Raji (cell line): ENCODE data around the gene MPEG1.

Experiments
- POLR2A ChIP-seq: IDR thresholded peaks from 2 replicates; pipeline ENCODE4 v1.6.1; 2011; ENCODE audit warnings: low read depth, low read length, control low read depth; ENCODE audit not compliant: insufficient read depth

The MPEG1 gene

DNA sequence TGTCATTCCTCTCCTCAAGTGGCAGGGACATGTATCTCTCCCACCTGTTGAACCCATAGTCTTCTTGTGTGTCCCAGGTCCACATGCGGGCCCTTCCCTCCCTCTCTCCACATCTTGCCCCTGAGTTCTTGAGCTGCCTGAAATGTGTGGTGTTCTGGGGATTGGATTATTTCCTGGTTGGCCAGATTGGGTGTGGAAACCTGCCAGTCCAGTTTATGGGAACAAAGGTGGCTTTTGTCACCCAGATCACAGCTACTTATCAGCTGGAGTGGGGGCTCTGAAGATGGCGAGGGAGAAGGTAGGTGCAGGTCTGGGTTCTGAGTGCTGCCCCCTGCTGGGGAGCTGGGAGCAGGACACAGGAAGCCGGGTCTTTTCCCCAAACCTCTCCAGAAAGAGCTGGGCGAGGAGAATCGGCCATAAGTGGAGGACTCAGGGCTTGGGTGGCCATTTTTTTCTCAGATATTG, 26.6 kb downstream of the MPEG1 start:
- no peak for TF ChIP-seq POLR2A

DNA sequence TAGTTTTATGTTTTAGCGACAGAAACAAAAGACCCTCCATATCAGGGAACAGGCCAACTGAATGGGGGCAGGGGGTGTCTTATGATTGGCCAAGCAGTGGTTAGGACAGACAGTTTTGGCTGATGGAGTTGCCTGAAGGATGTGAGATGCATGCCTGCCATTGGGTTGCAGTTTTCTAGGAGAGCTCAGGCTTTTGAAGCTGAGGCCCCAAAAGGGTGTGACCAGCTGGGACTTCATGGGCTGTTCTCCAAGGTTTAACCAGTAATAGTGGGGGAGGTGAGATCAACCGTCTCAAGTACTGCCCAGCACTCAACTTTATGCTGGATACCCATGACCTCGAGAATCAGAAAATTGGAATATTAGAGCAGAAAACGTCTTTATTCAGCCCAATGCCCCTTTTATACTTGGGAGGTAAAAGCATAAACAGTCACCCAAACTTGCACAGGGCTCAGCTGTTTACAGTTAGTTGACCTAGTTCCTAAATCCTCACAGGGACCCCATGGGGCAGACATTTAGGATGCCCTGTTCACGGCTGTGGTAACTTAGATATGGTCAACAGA, 27.3 kb downstream of the MPEG1 start:
- TF ChIP-seq POLR2A = no peak

DNA sequence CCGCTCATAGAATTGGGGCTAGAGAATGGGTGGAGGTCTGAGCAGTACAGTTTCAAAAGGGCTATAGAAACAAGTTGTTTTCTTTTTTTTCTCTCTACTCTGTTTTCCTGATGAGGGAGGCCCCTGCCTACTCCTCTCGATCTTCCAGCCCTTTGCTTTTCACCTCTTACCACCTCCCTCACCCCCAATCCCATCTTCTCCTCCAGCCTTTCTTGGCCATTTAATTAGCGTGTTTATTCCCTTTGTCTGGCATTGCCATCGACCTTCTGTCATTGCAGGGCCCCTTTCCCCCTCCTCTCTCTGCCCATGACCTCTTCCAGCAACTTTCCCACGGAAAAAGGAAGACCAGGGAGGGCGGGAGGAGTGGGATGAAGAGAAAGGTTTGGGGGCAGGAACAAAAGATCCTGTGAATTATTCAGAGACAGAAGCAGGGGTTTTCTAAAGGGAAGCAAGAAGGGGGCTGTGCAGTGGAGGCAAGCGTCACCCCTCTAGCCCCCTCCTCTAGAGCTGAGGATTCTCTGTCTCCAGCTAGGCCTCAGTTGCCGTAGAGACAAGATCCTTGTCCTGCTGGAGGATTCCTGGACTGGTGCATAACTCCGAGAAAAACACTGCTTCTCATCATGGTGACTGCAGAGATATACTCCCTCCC, 27.9 kb downstream of the MPEG1 start:
- no peak for TF ChIP-seq POLR2A

DNA sequence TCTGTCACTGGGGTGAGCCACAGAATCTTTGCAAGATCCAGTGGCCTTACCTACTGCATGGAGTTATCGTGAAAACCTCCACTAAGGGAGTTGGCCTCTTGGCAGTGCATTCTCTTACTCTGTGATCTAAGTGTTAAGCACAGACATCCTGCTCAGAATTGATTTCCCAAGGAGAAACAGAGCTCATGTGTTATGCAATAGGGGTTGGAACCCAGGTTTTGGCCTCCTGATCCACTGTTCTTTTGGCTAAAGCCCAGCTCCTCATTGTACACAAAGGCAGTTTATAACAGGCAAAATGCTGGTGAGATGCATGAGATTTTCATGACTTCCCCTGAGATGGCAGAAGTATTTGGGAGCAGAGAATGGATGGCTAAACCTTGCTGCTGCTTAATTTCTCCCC, 29.0 kb downstream of the MPEG1 start:
- TF ChIP-seq POLR2A = no peak

DNA sequence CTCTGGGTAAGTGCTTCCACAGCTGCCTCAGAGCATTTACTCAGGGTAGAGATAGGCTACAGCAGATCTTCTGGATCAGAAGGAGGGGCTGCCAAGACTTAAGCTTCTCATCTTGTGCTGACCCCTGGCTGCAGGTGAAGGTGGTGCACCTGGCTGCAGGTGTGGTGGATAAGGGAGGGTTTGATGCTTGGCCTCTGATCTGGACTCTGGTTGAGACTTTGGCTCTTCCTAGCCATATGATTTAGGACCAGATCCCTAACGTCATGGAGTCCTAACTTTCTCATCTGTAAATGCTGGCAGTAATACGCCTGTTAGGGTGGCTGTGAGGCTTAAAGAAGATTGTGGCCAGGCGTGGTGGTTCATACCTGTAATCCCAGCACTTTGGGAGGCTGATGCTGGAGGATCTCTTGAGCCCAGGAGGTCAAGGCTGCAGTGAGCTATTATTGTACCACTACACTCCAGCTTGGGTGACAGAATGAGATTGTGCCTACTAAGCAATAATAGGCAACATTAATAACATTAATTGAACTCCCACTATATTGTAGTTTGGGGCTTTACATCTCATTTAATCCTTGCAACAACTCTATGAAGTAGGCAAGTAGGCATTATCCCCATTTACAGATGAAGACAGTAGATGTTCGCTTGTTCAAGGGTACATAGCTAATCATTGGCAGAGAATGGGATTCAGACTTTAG, 30.1 kb downstream of the MPEG1 start:
- TF ChIP-seq POLR2A = no peak

DNA sequence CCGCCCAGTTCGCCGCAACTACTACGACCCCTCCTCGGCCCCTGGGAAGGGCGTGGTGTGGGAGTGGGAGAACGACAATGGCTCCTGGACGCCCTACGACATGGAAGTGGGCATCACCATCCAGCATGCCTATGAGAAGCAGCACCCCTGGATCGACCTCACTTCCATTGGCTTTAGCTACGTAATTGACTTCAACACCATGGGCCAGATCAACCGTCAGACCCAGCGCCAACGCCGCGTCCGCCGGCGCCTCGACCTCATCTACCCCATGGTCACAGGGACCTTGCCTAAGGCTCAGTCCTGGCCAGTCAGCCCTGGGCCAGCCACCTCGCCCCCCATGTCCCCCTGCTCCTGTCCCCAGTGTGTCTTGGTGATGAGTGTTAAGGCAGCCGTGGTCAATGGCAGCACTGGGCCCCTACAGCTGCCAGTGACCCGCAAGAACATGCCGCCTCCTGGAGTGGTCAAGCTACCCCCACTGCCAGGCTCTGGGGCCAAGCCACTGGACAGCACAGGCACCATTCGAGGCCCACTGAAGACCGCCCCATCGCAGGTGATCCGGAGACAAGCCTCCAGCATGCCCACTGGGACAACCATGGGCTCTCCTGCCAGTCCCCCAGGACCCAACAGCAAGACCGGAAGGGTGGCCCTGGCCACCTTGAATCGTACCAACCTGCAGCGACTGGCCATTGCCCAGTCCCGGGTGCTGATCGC, 30.8 kb downstream of the MPEG1 start:
- no peak for TF ChIP-seq POLR2A

DNA sequence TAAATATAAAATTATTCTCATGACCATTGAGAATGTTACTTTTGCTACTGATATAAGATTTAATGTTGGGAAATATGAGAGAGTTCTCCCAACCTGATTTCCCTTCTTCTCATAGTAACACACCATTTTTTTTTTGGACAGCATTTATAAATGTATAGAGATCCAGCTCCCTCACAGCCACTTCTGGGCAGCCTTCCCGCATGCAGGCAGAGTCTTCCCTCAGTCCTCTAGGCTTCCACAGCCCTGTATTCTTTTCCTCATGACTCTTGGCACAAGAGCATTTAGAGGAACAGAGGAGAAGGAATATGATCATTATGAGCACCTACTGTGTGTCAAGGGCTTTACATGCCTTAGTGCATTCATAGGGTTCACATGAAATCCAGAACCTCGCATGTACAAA, 31.8 kb downstream of the MPEG1 start:
- no peak for TF ChIP-seq POLR2A

DNA sequence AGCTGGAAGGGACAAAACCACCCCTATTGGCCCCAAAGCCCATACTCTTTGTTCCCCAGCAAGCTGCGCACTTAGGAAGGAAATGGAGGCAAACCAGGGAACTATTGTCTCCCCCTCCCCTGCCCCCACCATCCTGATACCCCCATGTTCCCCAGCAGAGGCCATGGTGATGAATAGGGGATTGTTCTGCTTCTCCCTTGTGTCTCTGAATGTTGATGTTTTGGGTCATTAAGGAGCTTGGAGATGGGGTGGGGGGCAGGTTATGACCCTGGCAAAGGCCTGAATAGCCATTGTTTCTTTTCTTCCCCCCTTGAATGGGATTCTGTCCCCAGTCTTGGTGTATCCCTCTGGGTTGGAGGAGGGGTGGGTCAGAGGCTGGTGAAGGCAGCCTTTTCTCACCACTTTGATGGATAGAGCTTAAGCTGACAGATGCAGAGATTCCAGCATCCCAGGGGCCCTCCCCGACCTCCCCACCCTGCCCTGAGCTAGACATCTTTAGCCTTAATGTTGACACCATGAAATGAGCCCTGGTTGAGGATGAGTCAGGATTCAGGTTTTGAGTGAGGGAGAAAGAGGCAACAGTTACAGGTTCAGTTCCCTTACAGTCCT, 32.5 kb downstream of the MPEG1 start:
- no peak for TF ChIP-seq POLR2A

DNA sequence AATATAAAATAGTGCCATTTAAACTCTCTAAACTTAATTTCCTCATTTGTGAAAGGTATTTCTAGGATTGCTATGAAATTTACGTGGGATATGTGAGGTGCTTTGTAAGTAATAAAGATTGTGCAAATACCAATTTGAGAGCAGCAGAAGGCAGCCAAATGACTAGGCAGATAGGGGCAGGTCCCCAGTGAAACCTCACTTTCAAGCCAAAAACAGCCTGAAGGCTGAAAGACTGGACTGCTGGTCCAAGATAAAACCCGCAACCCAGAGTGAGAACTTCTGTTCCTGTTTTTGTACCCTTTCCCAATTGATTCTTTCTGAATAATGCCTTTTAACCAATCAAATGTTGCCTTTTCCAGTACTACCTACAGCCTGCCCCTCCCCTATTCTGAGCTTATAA, 33.6 kb downstream of the MPEG1 start:
- no peak for TF ChIP-seq POLR2A

DNA sequence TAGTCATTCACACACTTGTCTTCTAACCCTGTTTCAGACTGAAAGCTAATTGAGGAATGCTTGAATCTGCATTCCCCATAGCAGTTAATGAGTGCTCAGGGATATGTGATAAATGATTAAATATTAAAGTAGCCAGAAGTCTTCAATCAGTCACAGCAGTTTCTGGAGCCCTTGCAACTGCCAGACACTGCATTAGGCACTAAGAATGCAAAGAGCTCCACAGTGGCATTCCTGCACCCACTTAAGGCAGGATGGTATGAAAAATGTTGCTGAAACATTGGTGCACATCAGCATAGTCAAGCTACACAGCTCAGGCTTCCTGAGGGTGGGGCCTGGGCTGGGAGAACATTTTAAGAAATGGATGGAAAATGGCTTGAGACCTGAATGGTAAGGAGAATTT, 34.3 kb downstream of the MPEG1 start:
- no peak for TF ChIP-seq POLR2A

DNA sequence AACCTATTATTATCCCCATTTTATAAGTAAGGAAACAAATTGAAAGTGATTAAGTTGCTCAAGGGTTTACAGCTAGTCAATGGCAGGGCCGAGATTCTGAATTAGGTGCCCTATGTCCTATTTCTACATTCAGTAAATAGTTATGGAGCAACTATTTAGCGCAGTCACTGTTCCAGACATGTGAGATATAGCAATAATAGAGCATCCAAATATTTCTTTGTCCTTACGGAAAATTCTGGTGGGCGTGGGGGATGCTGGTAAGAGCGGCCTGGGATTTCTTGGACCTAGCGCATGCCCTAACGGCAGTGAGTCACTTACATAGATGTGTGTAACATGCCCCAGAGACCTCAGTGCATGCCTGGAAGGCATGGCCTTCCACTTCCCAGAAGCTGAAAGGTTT, 36.4 kb downstream of the MPEG1 start:
- no peak for TF ChIP-seq POLR2A

DNA sequence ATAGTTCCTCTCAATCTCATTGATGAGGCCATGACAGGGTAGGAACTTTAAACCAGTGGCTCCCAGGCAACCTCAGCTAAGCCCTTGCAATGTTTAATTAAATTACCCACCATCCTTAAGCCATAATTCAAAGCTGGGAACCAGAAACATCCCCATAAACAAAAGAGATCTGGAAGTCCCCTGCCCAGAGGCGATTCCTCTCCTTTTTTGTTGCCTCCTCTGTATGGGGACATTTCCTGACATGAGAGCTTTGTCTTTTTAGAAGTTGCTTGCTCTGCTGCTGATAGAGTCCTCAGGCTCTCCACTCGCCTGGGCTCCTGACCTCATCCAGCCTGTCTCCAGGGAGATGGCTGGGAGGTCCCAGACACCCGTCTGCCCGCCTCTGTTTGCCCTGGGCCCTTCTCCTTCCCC, 37.6 kb downstream of the MPEG1 start:
- no peak for TF ChIP-seq POLR2A

DNA sequence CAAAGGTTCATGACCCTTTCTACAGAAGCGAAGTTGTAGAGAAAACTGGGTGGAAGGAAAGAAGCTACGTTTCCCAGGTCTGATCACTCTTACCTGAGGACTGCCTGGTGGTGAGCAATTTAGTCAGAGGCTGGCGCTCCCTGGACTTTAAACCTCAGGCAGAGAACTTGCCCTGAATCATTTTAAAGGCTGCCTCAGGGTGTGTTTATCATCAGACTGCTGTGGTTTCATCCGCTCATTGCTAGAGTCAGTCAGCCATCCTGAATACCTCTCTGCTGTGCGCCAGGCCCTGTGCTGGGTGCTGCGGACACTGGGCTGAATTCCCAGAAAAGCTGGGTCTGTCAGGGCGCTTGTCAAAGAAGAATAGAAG, 38.1 kb downstream of the MPEG1 start:
- no peak for TF ChIP-seq POLR2A

DNA sequence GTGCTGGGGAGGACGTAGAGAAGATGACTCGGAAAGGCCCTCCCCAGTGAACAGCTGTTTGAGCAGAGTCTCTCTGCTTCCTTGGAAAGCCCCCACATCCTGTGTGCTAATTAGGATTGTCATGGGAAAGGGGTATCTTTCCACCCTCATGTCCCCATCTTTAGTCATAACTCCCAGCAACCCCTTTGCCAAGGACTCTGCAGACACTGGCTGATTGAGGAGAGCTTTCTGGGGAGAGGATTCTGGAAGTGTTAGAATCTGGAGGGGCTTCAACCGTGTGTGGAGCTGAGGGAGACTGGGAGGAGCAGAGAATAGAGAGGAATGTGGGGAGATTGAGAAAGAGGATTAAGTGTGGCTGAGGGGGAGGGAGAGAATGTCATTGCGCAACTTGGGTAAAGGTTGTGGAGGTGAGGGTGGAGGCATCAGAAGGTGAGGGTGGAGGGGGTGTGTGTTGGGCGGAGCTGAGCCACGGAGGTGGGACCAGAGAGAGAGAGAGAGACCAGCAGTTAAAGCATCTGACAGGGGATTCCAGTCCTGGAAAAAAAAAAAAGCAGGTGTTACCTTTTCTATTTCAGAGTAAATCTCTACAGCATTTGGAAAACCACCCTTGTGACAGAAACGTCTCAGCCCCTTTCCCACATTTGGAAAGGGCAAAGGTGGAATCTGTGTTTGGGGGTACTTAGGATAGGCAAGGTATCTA, 38.6 kb downstream of the MPEG1 start:
- no peak for TF ChIP-seq POLR2A

DNA sequence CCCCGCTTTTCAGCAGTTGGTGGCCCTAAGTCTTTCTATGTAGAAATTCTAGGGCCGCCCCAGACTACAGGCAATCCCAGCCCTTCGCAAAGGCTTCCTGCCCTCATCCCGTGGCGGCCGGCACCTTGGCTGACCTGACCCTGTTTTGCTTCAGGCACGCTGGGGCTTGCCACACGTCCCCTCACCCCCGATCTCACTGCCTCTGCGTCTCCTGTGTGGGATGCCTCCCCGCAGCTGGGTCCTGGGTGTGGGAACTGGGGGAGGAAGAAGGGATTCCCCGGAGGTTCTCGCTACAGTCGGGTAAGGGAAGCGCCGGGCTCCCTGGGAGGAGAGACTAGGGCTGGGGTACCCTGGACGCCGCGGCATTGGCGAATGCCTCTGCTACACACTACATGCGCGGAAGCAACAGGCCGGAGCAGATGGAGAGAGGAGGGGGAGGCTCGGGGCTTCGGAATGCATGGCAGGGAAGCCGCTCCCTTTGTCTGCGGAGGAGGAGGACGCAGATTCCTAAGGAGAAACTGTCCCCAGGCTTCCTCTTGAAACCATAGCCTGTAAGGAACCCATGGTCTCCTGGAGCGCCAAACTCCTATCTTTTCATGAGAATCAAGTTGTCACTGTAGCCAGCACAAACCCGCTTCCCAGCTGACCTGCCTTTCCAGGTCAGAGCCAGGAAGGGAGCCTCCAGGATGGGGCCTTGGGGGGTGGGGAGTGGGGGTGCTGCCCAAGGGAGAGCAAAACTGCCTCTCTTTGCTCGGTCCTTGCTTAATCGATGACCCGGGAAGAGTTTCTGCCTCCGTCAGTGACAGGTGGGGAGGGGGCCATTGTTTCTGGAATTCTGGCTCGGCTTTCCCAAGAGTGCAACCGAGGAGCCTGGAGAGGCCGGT, 39.4 kb downstream of the MPEG1 start:
- no peak for TF ChIP-seq POLR2A
